ENCODE results near the gene RIMBP2.

RIMBP2 gene

DNA sequence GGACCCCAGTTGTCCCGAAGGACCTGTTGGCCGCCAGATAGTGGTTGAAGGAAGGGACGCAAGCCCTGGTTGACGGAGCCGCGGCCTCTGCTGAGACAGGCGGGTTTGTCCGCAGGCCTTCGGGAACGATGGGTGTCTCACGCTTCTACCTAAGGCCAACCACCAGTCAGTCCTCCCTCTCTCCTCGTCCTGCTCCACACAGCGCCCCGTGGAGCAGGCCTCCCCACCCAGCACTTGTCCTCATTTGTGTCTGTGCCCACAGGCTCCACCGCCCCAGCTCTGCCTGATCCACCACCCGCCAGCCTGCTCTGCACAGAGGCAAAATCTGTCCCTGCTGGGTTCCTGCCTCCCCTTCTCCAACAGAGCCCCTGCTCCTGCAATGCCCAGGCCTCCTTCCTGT, 41.0 kb downstream of the RIMBP2 start:
- no peak for DNase-seq

DNA sequence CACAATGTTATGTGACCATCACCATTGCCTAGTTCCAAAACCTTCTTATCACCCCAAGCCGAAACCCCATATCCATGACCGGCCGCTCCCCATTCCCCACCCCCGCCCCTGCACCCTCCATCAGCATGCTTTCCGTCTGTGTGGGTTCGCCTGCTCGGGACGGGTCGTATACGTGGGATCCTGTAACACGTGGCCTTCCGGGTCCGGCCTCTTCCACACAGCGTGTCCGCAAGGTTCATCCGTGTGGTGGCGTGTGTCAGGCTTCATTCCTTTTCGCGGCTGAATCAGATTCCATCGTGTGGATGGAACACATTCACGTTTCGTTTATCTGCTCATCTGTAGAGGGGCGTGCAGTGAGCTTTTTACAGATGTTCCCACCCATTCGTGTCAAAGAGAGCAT, 41.4 kb downstream of the RIMBP2 start:
- no peak for DNase-seq

DNA sequence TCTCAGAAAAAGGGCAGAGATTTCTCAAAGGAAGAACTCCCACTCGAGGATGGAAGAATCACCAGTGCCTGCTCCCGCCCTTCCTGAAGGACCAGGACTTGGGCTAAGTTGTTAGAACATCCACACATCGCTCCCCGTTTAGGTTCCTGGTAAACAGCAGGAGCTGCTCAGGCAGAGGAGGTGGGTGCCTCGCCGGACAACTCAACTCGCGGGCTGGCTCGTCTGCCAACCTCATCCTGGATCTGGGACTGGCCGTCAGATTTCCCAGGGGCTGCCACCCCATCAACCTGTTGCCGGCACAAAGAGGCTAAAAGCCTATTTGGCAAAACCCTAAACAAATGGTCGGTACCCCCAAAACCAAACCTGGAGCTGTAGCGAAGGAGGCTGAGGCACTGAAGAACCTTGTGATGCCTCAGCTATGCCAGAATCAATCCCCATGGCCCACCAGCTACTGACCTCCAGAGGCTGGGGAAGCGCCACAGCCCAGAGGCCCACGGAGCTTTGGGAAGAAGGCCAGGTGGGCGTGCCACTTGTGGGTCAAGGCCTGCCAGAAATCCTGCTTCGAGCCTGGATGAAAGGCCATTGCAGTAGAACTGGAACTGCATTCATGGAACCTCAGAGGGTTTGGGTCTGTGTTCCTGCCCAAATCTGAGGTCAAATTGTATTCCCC, 42.9 kb downstream of the RIMBP2 start:
- DNase-seq, result no peak

DNA sequence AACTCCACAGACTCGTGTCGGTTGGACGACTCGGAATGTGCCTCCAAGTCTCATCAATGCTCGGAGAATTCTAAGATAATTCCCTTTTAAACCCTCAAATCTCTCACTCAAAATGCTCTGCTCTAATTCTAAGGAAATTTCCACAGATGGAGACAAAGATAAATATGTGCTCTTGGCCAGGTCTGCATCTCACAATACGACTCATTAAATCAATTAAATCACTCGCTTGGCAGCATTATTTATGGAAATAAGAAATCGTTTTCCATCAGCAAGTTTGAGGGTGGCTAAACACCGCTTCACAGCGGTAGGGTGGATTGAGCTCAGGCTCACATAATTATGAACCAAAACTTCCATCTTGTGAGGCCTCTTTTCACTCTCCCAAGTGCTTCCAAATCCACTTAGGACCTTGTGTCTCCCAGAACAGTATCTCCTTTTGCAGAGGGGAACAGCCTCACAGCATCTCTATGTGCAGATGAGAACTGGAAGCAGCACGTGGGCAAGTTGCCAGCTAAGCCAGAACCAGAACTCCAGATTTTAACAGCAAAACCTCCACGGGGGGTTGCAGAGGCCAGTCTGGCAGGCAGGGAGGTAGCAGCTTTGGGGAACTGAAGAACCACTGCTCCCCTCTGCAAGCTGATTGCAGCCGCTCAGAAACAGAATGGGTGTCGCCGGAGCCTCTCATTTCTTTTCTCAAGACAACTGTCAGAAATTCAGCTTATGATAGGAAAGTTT, 43.8 kb downstream of the RIMBP2 start:
- no peak for DNase-seq

DNA sequence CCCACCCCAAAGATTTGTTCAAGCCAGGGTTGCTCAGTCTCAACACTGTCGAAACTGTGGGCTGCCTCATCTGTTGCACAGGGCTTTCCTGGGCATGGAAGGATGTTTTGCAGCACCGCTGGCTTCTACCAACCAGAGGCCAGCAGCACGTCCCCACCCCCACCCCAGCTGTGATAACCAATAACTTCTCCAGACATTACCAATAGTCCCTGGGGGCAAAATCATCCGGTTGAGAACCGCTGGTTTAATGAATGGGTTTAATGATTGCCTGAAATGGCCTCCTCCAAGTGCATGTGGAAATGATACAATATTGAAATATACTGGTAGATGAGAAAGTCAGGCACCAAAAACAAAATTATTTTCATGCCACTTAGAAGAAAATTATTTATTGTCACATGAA, 44.5 kb downstream of the RIMBP2 start:
- DNase-seq, result no peak

DNA sequence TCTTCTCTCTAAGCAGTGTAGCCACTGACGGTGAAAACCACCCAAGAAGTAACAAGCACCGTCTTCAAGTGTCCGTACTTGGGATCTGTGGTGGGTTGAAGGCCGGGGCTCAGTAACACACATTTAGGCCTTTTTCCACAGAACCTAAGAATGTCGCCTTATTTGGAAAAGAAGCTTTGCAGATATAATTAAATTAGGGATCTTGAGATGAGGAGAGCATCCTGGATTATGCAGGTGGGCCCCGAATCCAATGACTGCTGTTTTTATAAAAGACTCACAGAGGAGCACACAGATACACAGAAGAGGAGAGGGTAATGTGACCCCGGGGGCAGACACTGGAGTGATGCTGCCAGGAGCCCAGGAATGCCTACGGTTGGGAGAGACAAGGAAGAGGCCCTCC, 46.3 kb downstream of the RIMBP2 start:
- no peak for DNase-seq

DNA sequence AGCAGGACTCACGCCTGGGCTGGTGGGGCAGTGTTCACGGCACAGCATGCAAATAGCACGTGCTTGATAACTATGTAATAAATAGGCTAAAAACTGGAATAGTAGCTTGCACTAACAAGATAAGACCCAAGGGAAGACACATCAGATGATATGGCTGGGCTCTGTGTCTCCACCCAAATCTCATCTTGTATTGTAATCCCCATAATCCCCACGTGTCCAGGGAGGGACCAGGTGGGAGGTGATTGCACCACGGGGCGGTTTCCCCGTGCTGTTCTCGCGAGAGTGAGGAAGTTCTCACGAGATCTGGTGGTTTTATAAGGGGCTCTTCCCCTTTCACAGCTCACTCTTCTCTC, 46.9 kb downstream of the RIMBP2 start:
- DNase-seq, result no peak

DNA sequence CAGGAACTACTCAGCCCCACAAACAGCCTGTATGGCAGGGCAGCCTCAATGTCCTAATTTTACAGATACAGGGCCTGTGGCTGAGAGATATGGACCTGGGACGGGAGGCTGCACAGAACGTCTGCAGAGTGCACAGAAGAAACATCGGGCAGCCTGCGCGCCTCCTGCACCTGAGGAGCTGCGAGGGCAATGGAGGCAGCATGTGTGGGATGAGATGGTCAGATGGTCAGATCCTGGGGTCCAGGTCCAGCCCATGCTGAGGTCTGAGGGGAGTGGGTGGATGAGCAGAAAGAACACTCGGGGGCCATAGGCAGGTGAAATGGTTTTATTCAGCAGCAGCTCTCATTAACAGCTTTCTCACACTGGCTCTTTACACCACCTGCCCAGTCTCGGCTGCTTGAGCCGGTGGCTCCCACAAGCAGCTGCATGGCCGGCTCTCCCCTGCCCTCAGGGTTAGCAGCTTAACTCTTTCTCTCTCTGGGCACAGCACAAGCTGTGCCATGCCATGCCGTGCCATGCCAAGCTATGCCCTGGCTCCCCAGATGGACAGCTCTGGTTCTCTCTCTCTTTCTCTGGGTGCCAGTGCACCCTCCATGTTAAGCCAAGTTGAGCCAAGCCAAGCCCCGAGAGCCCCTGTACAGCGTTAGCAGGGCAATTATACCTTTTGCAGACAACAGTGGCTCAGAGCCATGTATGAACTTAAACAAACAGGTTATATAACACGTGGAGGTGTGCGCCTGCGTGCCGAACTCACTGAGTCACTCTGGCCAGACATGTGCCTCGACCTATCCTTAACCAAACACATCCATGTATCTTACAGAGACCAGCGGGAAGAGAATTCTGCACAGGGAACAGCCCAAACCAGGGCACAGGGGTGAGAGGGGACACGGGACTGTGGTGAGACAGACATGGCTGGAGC, 47.6 kb downstream of the RIMBP2 start:
- DNase-seq, result no peak

DNA sequence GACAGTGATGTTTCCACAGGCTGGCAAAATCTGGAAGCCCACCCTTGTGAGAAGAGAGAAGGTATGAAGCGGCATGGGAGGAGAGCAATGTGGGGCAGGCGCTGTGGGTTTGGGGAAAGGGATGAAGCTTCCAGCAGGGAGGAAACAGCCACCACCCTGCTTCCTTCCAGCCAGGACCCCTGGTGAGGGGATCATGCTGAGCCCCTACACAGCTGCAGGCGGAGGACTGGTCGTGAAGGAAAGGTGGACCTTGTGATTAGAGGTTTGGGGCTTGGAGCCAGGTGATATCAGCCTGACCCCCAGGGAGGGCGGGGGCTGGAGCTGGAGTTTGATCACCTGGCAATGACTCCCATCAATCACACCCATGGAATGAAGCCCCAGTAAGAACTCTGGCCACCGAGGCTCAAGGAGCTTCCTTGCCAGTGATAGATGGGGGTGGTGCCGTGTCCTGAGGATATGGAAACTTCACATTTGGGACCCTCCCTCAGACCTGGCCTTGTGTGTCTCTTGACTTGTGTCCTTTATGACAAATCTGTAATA, 48.6 kb downstream of the RIMBP2 start:
- DNase-seq, result no peak

DNA sequence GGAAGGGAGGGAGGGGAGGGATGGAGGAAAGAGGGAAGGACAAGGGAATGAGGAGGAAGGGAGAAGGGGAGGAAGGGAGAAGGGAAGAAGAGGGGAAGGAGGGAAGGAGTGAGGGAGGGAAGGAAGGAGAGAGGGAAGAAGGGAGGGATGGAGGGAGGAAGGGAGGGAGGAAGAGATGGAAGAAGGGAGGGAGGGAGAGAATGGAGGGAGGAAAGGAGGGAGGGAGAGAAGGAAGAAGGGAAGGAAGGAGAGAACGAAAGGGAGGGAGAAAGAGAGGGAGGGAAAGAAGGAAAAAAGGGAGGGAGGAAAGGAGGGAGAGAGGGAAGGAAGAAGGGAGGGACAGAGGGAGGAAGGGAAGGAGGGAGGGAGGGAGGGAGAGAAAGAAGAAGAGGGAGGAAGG, 49.5 kb downstream of the RIMBP2 start:
- no peak for DNase-seq

DNA sequence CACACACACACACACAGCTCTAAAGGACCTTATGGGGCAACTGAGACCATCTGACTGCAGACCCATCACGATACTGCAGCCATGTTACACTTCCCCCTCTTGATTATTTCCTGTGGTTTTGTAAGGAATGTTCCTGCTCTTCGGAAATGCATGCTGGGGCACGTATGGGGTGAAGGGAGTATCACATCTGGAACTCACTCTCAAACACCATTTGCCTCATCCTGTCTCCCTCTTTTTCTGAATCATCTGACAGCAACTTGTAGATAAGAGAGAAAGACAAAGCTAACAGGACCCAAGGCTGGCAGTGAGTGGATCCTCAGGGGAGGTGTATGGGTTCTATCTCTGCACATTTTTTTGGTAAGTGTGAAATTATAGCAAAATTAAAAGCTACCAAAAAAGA, 50.3 kb downstream of the RIMBP2 start:
- DNase-seq, result no peak

DNA sequence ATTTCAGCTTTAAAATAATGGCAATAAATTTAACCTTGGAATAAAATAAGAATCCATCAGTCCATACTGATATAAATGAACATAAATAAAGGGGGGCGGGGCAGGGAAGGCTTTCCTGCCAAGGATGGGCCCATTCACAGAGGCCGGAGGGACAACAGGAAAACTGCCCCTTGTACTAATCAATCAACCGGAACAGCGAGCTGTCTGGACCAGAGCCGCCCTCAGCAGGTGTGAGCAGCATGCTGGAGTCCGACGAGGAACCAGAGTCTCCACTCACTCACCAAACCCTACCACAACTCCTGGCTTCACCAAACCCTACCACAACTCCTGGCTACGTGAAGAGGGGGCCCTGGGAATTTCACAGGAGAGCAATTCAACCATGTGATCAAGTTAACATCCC, 51.3 kb downstream of the RIMBP2 start:
- DNase-seq, result no peak

DNA sequence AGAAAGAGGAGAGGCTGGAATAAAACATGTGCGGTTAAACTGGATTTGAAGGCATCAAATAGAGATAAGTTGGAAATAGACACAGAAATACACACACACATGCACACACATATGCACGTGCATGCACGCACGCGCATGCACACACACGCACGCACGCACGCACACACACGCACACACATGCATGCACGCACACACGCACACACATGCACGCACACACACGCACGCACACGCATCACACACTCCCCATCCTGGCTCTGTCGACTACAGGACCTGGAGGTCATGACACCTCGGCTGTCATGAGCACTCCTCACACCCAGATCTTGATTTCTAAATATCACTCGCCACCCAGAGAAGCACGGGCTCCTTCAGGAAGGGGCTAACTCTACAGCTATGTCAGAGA, 51.8 kb downstream of the RIMBP2 start:
- no peak for DNase-seq

DNA sequence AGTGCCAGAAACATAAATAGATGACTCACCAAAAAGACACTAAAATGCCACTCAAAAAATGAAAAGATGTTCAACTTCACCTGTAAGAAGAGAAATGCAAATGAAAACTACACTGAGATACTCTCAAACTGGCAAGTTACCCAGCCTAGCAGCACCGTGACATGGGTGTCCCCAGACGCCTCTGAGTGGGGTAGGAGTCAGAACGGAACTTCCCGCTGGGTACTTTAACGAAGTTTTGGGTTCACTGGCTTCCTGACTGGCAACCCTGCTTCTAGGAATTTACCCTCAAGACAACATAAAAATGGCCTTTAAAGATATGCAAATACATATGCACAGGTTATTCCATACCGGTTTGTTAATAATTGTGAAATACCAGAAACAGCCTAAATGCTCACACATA, 52.6 kb downstream of the RIMBP2 start:
- no peak for DNase-seq

DNA sequence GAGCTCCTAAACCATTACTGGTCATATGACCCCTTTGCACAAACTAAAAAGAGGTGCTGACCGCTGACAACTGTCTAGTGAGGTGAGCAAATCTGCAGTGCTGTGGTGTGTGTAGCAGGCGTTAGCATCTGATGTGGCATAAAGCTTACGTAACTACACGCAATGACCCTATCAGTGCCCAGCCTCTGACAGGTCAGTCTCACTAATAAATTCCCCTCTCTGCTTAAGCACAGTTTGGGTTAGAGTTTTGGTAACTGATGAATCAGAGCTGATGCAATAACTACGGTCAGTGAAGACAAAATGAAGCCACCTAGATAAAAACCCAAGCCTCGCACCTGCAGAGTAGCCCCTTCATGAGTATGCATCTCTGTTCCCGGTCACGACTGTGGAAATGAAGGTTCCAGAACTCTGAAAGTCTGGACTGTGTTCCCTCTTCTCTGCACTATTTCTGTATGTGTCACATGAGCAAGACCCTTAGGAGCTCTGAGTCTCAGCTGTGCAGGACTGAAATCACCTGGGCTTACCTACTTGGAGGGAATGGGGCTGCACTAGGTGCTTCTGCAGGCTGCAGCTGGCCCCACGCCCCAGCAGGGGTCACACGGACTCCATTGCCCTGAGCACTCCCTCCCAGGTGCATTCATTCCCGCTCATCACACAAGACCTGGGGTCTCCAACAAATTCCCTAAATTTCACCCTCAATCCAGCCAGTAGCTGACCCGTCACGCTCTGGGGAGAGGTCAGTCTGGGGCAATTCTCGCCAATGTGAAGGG, 54.4 kb downstream of the RIMBP2 start:
- DNase-seq, result no peak

DNA sequence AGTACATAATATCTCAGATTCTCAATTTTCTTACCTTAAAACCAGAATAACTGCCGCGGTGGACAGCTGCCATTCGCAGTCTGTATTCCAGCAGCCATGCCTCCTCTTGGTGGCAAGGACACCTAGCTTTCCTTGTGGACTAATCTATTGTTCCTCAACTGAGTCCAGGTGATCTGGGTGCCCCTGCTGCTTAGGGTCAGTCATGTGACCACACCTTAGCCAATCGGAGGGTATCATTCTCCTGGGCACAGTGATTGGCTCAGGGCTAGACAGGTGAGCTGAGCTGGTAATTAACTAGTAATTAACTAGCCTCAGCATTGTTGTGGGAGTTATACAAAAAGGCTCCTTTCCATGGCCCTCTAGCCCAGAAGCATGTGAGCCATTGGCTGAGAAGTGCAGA, 55.0 kb downstream of the RIMBP2 start:
- DNase-seq, result no peak

DNA sequence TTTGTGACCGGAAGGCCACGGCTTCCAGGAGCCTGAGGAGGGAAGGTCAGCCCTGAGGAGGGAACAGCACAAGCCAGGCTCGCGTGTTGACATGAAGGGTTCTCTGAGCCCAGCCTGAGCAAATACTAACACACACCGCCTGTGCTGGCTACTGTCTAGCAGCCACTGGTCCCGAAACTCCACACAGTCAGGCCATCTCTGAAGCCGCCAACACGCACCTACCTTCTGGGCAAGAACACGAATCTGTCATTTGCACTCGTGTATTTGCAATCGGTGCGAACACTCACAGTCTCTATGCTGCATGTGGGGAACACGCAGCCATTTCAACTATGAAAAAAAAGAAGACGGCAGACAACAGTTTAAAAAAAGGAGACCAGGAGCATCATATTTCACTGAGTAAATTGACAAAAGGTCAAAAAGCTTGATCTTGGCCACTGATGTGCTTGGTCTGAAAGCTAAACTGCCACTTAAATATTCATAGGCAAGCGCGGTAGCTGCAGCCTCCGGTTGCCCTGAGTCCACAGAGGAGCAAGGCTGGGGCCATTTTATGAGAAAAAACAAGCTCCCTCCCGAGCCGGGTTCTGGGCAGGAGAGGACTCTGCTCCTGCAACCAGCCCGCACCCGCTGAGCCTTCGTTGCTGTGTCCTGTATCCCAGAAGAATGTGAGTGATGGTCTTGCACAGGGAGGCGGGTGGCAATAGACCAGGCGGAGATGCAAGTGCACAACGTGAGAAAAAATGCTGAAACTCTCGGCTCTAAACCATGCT, 57.8 kb downstream of the RIMBP2 start:
- no peak for DNase-seq

DNA sequence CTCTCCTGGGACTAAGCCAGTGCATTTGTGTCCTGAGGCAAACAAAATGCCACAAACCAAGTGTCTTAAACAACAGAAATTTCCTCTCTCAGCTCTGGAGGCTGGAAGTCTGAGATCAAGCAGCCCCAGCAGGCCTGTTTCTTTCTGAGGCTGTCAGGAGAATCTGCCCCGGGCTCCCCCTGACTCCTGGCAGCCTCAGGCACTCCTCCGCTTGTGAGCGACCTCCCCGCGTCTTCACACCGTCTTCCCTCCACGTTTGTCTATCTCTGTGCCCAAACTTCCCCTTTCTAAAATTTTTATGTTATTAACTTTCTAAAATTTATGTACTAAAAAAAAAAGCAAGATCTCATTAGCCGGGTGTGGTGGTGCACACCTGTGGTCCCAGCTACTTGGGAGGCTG, 59.7 kb downstream of the RIMBP2 start:
- DNase-seq, result no peak

DNA sequence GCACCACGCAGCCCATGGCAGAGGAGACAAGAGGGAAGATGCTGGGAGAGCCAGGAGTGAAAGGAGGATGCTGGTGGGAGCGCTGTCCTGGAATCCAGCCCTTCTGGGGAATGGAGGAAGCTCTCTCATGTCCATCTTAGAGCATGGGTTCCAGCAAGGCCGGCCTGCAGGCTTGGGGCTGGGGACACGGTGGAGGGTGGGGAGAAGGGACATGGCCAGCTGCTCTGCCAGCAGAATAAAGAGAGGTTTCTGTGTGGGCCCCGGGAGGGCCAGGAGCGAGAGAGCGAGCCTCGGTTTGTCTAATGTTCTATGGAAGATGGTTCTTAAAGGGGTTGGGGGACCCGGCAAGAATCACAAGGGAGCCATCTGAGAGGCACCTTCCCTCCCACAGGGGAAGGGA, 60.2 kb downstream of the RIMBP2 start:
- DNase-seq, result no peak

DNA sequence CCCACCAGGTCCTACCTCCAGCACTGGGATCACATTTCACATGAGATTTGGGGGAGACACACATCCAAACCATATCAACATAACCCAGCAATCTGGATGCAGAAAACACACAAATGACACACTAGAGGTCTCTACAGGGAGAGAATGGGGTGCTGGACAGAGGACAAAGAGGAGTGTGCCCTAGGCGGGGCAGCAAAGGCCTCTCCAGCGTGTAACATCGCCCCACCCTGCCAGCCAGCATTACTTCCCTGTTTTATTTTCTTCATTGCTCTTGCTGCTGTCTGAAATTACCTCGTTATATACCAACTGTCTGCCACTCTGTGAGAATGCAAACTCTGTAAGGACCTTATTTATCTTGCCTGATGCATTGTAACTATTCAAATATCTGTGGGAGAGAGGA, 61.1 kb downstream of the RIMBP2 start:
- no peak for DNase-seq

DNA sequence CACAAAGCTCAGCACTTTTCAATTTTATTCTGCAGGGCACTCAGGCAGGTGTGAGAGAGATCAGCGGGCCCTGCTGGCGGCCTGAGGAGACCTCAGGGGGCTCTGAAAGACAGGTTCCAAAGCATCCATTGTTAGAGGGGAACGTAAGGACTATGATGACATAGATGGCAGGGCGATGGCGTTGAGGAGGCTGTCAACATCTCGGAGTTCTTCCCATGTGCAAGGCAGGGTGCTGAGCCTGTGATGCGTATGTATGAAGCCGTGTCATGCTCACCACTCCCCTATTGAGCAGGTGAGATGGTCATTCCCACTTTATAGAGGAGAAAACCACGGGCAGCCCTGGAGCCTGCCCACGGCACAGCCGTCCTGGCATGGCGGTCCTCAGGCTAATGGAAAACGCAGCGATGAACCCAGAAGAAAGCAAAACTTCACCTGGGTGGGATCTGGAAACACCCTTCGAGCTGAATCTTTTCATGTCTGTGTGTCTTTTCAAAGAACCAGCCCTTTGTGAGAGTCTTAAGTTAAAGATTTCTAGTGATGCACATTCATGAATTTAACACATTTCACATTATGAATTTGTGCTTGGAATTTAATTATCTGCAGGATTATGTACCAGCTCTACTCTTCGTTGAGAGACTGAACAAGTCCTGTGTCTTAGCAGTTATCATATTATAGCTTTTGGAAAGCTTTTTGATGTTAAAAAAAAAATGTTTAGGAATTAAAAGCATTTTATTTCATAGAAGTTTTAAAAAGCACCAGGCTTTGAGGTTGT, 64.7 kb downstream of the RIMBP2 start:
- DNase-seq, result no peak
